Measurements from ENCODE around the gene RNF114.
A peak's percentile ranks its signal among the peaks of the same experiment; 100 is the strongest.

RNF114 gene

DNA sequence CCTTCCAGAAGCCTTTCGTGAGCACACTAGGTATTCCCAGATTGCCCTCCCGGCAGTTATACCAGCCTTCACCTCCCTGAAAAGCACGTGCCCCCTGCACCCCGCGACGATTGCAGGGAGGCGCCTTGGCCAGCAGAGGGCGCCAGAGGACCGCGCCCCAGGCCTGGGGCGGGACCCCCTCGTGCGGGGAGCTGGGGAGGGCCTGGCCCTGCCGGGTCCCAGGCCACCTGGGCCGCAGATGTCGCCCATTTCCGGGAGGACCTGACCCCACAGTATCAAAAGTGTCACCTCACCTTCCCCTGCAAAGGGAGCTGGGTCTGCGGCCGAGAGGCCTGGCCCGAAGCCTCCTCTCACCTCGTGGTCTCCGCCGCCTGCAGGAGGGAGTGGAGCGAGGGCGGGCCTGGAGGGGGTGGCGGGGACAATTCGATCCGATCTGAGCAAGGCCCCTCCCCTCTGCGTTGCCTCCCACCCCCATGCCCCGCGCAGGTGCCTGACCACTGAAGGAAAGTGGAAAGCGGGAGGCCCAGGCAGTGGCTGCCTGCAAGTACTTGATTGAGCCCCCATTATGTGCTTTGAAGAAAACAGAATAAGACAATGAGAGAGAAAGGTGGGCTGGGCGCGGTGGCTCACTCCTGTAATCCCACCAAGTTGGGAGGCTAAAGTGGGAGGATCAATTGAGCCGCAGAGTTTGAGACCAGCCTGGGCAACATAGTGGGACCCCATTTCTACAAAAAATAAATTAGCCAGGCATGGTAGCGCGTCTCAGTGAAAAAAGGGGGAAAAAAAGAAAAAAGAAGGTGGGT is 43.0 kb downstream of the RNF114 start:
- Histone ChIP-seq H3K79me2 (ENCODE audit: insufficient read depth, low read depth) (no peaks in the 10 kb centered on the region), H3K9ac (peak overlapping the region; percentile 61; the same call in 1 of the 2 replicates), H3K4me1 (ENCODE audit: low read depth, poor library complexity, severe bottlenecking) (peaks cover 22% of the 10 kb centered on the region), H3K27ac (no peak overlapping the region), H3K4me2 (peak overlapping the region; percentile 56; the same call in 1 of the 2 replicates), H3K36me3 (ENCODE audit: insufficient read depth) (no peaks in the 10 kb centered on the region), H4K20me1 (ENCODE audit: insufficient read depth) (no peaks in the 10 kb centered on the region), H2AFZ (ENCODE audit: low read depth) (peak overlapping the region; percentile 74), H3K4me3 (IDR thresholded peaks at IDR 0.05; ENCODE audit: insufficient read depth, low read depth, low read length) (no peak overlapping the region), H3K27me3 (ENCODE audit: insufficient read depth, low read depth) (peaks cover 10% of the 10 kb centered on the region; the same call in 1 of the 2 replicates)
- TF ChIP-seq, protein P1, sequence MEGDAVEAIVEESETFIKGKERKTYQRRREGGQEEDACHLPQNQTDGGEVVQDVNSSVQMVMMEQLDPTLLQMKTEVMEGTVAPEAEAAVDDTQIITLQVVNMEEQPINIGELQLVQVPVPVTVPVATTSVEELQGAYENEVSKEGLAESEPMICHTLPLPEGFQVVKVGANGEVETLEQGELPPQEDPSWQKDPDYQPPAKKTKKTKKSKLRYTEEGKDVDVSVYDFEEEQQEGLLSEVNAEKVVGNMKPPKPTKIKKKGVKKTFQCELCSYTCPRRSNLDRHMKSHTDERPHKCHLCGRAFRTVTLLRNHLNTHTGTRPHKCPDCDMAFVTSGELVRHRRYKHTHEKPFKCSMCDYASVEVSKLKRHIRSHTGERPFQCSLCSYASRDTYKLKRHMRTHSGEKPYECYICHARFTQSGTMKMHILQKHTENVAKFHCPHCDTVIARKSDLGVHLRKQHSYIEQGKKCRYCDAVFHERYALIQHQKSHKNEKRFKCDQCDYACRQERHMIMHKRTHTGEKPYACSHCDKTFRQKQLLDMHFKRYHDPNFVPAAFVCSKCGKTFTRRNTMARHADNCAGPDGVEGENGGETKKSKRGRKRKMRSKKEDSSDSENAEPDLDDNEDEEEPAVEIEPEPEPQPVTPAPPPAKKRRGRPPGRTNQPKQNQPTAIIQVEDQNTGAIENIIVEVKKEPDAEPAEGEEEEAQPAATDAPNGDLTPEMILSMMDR (conservative IDR thresholded peaks at IDR 0.05; ENCODE audit: low read depth, low read length) = peak; percentile 99

GRCh38 chr20:49980140-49981008 is 44.2 kb downstream of the RNF114 start:
- TF ChIP-seq, protein P1 (conservative IDR thresholded peaks at IDR 0.05; ENCODE audit: low read depth, low read length) = no peak
- H3K9ac ChIP-seq = no peak overlapping the region
- no peak overlapping the region for H2AFZ ChIP-seq (ENCODE audit: low read depth)
- H4K20me1 ChIP-seq (ENCODE audit: insufficient read depth) = no peaks in the 10 kb centered on the region
- H3K4me1 ChIP-seq (ENCODE audit: low read depth, poor library complexity, severe bottlenecking) = peaks cover 22% of the 10 kb centered on the region
- no peaks in the 10 kb centered on the region for H3K36me3 ChIP-seq (ENCODE audit: insufficient read depth)
- H3K4me2 ChIP-seq = no peak overlapping the region
- no peak overlapping the region for H3K27ac ChIP-seq
- H3K27me3 ChIP-seq (ENCODE audit: insufficient read depth, low read depth) = peaks cover 10% of the 10 kb centered on the region; the same call in 1 of the 2 replicates
- no peak overlapping the region for H3K4me3 ChIP-seq (IDR thresholded peaks at IDR 0.05; ENCODE audit: insufficient read depth, low read depth, low read length)
- H3K79me2 ChIP-seq (ENCODE audit: insufficient read depth, low read depth) = no peaks in the 10 kb centered on the region

GRCh38 chr20:49981218-49982071 is 45.2 kb downstream of the RNF114 start:
- Histone ChIP-seq H3K9ac (peak overlapping the region; percentile 93; the same call in 1 of the 2 replicates), H3K4me2 (peak overlapping the region; percentile 95; the same call in 1 of the 2 replicates), H3K79me2 (ENCODE audit: insufficient read depth, low read depth) (no peaks in the 10 kb centered on the region), H3K27ac (no peak overlapping the region), H4K20me1 (ENCODE audit: insufficient read depth) (no peaks in the 10 kb centered on the region), H3K4me1 (ENCODE audit: low read depth, poor library complexity, severe bottlenecking) (peaks cover 22% of the 10 kb centered on the region), H2AFZ (ENCODE audit: low read depth) (peak overlapping the region; percentile 90), H3K27me3 (ENCODE audit: insufficient read depth, low read depth) (peaks cover 10% of the 10 kb centered on the region; the same call in 1 of the 2 replicates), H3K4me3 (IDR thresholded peaks at IDR 0.05; ENCODE audit: insufficient read depth, low read depth, low read length) (no peak overlapping the region), H3K36me3 (ENCODE audit: insufficient read depth) (no peaks in the 10 kb centered on the region)
- TF ChIP-seq, protein P1 (conservative IDR thresholded peaks at IDR 0.05; ENCODE audit: low read depth, low read length) = no peak

GRCh38 chr20:49982072-49982345 is 45.8 kb downstream of the RNF114 start:
- H3K27me3 ChIP-seq (ENCODE audit: insufficient read depth, low read depth) = peaks cover 10% of the 10 kb centered on the region; the same call in 1 of the 2 replicates
- peaks cover 22% of the 10 kb centered on the region for H3K4me1 ChIP-seq (ENCODE audit: low read depth, poor library complexity, severe bottlenecking)
- H3K27ac ChIP-seq = peak overlapping the region; percentile 50
- TF ChIP-seq, protein P1 (conservative IDR thresholded peaks at IDR 0.05; ENCODE audit: low read depth, low read length) = no peak
- peak overlapping the region; percentile 93 for H3K9ac ChIP-seq
- no peaks in the 10 kb centered on the region for H4K20me1 ChIP-seq (ENCODE audit: insufficient read depth)
- H3K4me2 ChIP-seq = peak overlapping the region; percentile 95
- no peak overlapping the region for H3K4me3 ChIP-seq (IDR thresholded peaks at IDR 0.05; ENCODE audit: insufficient read depth, low read depth, low read length)
- peak overlapping the region; percentile 90 for H2AFZ ChIP-seq (ENCODE audit: low read depth)
- no peaks in the 10 kb centered on the region for H3K36me3 ChIP-seq (ENCODE audit: insufficient read depth)
- no peaks in the 10 kb centered on the region for H3K79me2 ChIP-seq (ENCODE audit: insufficient read depth, low read depth)

Data from KMS-11 (cell line).